ENCODE results near the gene ROPN1L.
"Not testable (repeated sequence)": the region's sequence is repeated elsewhere in the genome, so short reads cannot be mapped to it uniquely, and the experiment has no call there.

ROPN1L gene

GRCh38 chr5:10503321-10503720, 61.6 kb downstream of the ROPN1L start:
- no peak for DNase-seq

GRCh38 chr5:10503997-10504793, 62.5 kb downstream of the ROPN1L start:
- DNase-seq, result no peak

- DNase-seq, result no peak
These were observed 63.9 kb downstream of the ROPN1L start for GRCh38 chr5:10505517-10506095.

- DNase-seq, result no peak
These were observed 64.9 kb downstream of the ROPN1L start for GRCh38 chr5:10506535-10506934.

- DNase-seq, result no peak
These were observed 66.0 kb downstream of the ROPN1L start for GRCh38 chr5:10507575-10508096.

- DNase-seq, result no peak
These were observed 67.9 kb downstream of the ROPN1L start for GRCh38 chr5:10509575-10509974.

- no peak for DNase-seq
These were observed 70.3 kb downstream of the ROPN1L start for GRCh38 chr5:10511741-10512640.

GRCh38 chr5:10513501-10514442, 72.1 kb downstream of the ROPN1L start:
- DNase-seq, result no peak

GRCh38 chr5:10514572-10514971, 72.9 kb downstream of the ROPN1L start:
- DNase-seq, result not testable (repeated sequence)
